ENCODE data around the gene DOCK6.

Gene DOCK6

DNA sequence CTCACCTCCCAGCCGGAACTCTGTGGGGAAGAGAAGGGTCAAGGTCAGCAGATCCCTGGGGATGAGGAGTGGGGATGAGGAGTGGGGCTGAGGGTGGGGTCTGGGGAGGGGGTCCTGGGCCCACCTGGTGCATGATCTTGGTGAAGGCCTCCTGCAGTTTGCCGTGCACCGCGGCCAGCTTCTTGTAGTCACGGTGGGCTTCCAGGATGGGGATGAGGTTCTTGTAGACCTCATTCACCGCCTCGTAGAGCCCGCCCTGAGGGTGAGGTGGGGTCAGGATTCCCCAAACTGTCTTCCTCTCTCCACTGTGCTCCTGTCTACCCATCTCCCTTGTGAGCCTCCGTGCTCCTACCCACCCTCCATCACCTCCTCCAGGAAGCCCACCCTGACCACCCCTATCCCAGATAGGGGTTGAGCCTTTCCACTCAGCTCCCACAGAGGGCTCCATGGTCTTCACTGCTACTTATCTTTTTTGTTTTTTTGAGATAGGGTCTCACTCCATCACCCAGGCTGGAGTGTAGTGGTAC, 58.2 kb downstream of the DOCK6 start:
- no peaks in the 10 kb centered on the region for H3K36me3 ChIP-seq (replicated peaks; ENCODE audit: insufficient read depth, low read length)

DNA sequence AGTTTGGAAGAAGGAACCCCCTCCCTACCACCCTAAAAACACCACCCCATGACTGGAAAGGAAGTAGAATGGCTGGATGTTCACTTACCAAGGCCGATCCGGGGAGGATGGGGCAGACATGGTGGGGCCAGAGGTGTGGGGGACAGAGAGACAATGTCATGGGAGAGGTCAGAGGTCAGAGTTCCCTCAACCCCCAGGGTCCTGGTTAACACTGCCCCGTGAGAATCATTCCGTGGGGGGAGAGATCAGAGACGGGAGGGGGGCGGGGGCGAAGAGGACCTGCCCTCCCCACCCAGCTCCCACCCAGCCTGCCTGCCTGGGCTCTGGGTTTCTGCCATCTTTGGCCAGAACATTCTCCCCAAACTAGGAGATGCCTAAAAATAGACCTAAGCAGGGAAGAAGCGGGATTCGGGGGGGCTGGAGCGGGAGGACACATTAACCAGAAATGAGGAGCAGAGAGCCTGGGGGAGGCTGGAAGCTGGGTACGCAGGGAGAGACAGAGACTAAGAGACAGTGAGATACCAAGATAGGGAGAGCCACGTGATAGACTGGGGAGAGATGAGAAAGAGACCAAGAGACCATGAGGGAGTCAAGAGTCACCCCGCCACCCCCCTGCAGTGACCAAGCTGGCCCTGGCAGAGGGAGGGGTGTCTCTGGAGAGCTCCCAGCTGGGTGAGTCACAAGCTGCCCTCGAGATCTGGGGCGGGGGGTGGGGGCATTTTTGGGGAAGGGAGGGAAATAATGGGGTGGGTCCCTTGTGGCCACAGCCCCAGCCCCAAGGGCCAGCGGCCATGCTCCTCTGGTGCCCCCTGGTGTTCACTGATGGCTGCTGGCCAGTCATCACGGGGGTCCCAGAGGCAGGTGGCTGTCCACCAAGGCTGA, 58.9 kb downstream of the DOCK6 start:
- no peak overlapping the region for H3K9ac ChIP-seq (ENCODE audit: low read length)
- no peak overlapping the region for H3K4me2 ChIP-seq (ENCODE audit: low read depth, low read length)
- no peaks in the 10 kb centered on the region for H3K9me3 ChIP-seq (replicated peaks; ENCODE audit: insufficient read depth, low read length)
- no peaks in the 10 kb centered on the region for H3K9me2 ChIP-seq (replicated peaks; ENCODE audit: insufficient read depth, low read length)
- peak; percentile 21 for DNase-seq
- H3F3A ChIP-seq (ENCODE audit: insufficient read depth, low read length), result peaks cover 5% of the 10 kb centered on the region
- TF ChIP-seq, protein P1, sequence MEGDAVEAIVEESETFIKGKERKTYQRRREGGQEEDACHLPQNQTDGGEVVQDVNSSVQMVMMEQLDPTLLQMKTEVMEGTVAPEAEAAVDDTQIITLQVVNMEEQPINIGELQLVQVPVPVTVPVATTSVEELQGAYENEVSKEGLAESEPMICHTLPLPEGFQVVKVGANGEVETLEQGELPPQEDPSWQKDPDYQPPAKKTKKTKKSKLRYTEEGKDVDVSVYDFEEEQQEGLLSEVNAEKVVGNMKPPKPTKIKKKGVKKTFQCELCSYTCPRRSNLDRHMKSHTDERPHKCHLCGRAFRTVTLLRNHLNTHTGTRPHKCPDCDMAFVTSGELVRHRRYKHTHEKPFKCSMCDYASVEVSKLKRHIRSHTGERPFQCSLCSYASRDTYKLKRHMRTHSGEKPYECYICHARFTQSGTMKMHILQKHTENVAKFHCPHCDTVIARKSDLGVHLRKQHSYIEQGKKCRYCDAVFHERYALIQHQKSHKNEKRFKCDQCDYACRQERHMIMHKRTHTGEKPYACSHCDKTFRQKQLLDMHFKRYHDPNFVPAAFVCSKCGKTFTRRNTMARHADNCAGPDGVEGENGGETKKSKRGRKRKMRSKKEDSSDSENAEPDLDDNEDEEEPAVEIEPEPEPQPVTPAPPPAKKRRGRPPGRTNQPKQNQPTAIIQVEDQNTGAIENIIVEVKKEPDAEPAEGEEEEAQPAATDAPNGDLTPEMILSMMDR (IDR thresholded peaks at IDR 0.05; ENCODE audit: low read length), result peak; percentile 68
- TF ChIP-seq EZH2 (optimal IDR thresholded peaks at IDR 0.05; ENCODE audit: low read depth, low read length) (no peak), EZH2phosphoT487 (IDR thresholded peaks at IDR 0.05; ENCODE audit: low read length) (no peak)
- H3K79me2 ChIP-seq (ENCODE audit: low read length), result no peaks in the 10 kb centered on the region
- no peaks in the 10 kb centered on the region for H3K36me3 ChIP-seq (replicated peaks; ENCODE audit: insufficient read depth, low read length)
- no peak overlapping the region for H3K27ac ChIP-seq (ENCODE audit: low read length)
- no peaks in the 10 kb centered on the region for H4K20me1 ChIP-seq (ENCODE audit: insufficient read depth, low read length)
- no peak overlapping the region for H2AFZ ChIP-seq (ENCODE audit: low read length)
- no peaks in the 10 kb centered on the region for H3K27me3 ChIP-seq (replicated peaks; ENCODE audit: insufficient read depth, low read length)
- H3K4me3 ChIP-seq (ENCODE audit: low read length), result no peak overlapping the region
- no peaks in the 10 kb centered on the region for H3K4me1 ChIP-seq (ENCODE audit: low read length)

More for the DNA sequence above, 58.2 kb downstream of the DOCK6 start:
- no peak for TF ChIP-seq EZH2 (optimal IDR thresholded peaks at IDR 0.05; ENCODE audit: low read depth, low read length)
- TF ChIP-seq, protein P1 (IDR thresholded peaks at IDR 0.05; ENCODE audit: low read length), result no peak
- TF ChIP-seq EZH2phosphoT487 (IDR thresholded peaks at IDR 0.05; ENCODE audit: low read length), result no peak
- no peak for DNase-seq
- Histone ChIP-seq H3K4me1 (ENCODE audit: low read length) (no peaks in the 10 kb centered on the region), H3K9me3 (replicated peaks; ENCODE audit: insufficient read depth, low read length) (no peaks in the 10 kb centered on the region), H2AFZ (ENCODE audit: low read length) (no peak overlapping the region), H3K9me2 (replicated peaks; ENCODE audit: insufficient read depth, low read length) (no peaks in the 10 kb centered on the region), H3F3A (ENCODE audit: insufficient read depth, low read length) (peaks cover 5% of the 10 kb centered on the region), H4K20me1 (ENCODE audit: insufficient read depth, low read length) (no peaks in the 10 kb centered on the region), H3K27ac (ENCODE audit: low read length) (no peak overlapping the region), H3K27me3 (replicated peaks; ENCODE audit: insufficient read depth, low read length) (no peaks in the 10 kb centered on the region), H3K9ac (ENCODE audit: low read length) (no peak overlapping the region), H3K4me2 (ENCODE audit: low read depth, low read length) (no peak overlapping the region), H3K4me3 (ENCODE audit: low read length) (no peak overlapping the region), H3K79me2 (ENCODE audit: low read length) (no peaks in the 10 kb centered on the region)

DNA sequence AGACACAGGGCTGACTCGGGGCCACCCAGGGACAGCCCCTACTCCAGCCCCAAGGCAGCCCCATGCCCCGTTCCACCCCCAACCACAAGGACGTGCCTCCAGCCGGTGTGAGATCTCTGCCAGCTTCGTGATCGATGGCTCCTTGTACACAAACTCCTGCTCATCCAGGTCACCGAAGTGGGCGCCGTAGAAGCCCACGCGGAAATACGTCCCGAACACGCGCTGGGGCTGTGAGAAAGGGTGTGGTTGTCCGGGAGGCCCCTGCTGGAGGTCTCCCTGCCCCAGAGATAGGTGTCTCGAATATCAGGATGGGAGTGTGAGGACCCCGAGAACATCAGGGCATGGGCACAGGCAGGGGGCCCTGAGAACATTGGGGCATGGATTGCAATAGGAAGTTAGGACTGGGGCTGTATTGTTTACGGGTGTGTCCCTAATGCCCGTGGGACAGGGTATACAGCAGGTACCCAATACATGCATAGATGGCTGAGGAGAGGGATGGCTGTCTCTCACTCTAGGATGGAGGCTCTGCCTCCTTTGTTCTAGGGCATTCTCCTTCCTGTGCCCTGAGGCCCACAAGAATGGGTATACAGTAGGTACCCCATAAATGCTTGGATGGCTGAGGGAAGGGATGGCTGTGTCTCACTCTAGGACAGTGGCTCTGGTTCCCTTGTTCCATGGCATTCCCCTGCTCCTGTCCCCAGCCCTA, 59.7 kb downstream of the DOCK6 start:
- H3K27ac ChIP-seq (ENCODE audit: low read length), result no peak overlapping the region
- TF ChIP-seq EZH2 (optimal IDR thresholded peaks at IDR 0.05; ENCODE audit: low read depth, low read length) (no peak), EZH2phosphoT487 (IDR thresholded peaks at IDR 0.05; ENCODE audit: low read length) (no peak)
- TF ChIP-seq, protein P1 (IDR thresholded peaks at IDR 0.05; ENCODE audit: low read length), result no peak
- H3K9me2 ChIP-seq (replicated peaks; ENCODE audit: insufficient read depth, low read length), result no peaks in the 10 kb centered on the region
- H3K79me2 ChIP-seq (ENCODE audit: low read length), result no peaks in the 10 kb centered on the region
- H2AFZ ChIP-seq (ENCODE audit: low read length), result no peak overlapping the region
- H3F3A ChIP-seq (ENCODE audit: insufficient read depth, low read length), result peaks cover 10% of the 10 kb centered on the region
- no peaks in the 10 kb centered on the region for H4K20me1 ChIP-seq (ENCODE audit: insufficient read depth, low read length)
- H3K4me3 ChIP-seq (ENCODE audit: low read length), result no peak overlapping the region
- H3K27me3 ChIP-seq (replicated peaks; ENCODE audit: insufficient read depth, low read length), result no peaks in the 10 kb centered on the region
- H3K36me3 ChIP-seq (replicated peaks; ENCODE audit: insufficient read depth, low read length), result no peaks in the 10 kb centered on the region
- no peak overlapping the region for H3K4me2 ChIP-seq (ENCODE audit: low read depth, low read length)
- 0 out of 2 replicates have a peak, but pooled peaks cover 3% of the 10 kb centered on the region for H3K4me1 ChIP-seq (ENCODE audit: low read length)
- no peak for DNase-seq
- no peaks in the 10 kb centered on the region for H3K9me3 ChIP-seq (replicated peaks; ENCODE audit: insufficient read depth, low read length)
- no peak overlapping the region for H3K9ac ChIP-seq (ENCODE audit: low read length)

All from MM.1S (cell line).